Measurements from ENCODE around the gene KLF12.

DNA sequence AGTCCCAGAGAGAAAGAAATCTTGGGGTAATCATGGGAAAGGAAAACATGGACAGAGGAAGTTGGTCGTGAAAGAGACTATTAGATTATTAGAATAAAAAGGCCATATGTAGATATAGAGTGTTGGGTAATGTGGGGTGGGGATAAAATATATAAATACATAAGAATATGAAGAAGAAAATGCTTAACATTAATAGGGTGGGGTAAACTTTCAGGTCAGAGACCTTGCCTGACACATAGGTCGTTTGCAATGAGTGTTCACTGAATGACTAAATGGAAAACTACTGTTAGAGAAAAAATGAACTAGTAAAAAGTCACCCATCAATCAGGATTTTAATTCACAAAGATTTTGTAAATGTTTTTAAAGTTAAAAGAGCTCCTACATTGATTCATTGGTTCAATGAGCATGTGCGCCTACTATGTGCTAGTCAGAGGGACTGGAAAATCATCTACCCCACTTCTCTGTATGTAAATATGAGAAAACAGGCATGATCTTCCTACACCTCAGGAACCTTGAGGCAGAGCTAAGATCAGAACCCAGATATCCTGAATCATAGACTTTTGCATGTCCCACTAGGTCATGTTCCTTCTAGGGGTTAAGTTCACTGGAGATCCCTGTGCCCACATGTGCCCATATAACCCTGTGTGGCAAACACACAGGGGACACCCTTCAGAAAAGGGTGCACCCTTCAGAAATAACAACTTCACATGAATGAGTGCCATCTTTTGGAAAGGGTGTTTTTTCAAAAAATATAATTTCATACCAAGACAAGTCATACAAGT, 24.6 kb upstream of the KLF12 start:
- TF ChIP-seq, protein P1, sequence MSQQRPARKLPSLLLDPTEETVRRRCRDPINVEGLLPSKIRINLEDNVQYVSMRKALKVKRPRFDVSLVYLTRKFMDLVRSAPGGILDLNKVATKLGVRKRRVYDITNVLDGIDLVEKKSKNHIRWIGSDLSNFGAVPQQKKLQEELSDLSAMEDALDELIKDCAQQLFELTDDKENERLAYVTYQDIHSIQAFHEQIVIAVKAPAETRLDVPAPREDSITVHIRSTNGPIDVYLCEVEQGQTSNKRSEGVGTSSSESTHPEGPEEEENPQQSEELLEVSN (IDR thresholded peaks at IDR 0.05; ENCODE audit: borderline replicate concordance in 1 of 2, extremely low read depth in 1 of 2, insufficient read depth in 1 of 2, insufficient read length in 1 of 2, low read depth in 1 of 2, low read length in 1 of 2, poor library complexity in 1 of 2, severe bottlenecking in 1 of 2), result no peak
- TF ChIP-seq POLR2AphosphoS5 (IDR thresholded peaks at IDR 0.05; ENCODE audit: control insufficient read depth, insufficient read depth, low read depth, low read length) (no peak), RNF2 (IDR thresholded peaks at IDR 0.05) (no peak), ZNF174 (CRISPR knock-in tag; IDR thresholded peaks at IDR 0.05) (no peak), DNMT1 (IDR thresholded peaks at IDR 0.05) (no peak), CREB1 (IDR thresholded peaks at IDR 0.05) (no peak), CREB1 (CRISPR knock-in tag; IDR thresholded peaks at IDR 0.05) (no peak), SAFB (IDR thresholded peaks at IDR 0.05; ENCODE audit: borderline replicate concordance, low read depth, low read length) (no peak), CTCF (IDR thresholded peaks at IDR 0.05 in 2 of 3, conservative IDR thresholded peaks at IDR 0.05 in 1 of 3; ENCODE audit: insufficient read depth in 2 of 3, low read depth in 1 of 3, low read length in 3 of 3) (no peak), NR2C1 (IDR thresholded peaks at IDR 0.05) (no peak), NR2C1 (tag; IDR thresholded peaks at IDR 0.05) (no peak), NRF1 (conservative IDR thresholded peaks at IDR 0.05 in 1 of 2, IDR thresholded peaks at IDR 0.05 in 1 of 2) (no peak), MTA3 (IDR thresholded peaks at IDR 0.05; ENCODE audit: borderline replicate concordance) (no peak), CBX3 (IDR thresholded peaks at IDR 0.05; ENCODE audit: borderline replicate concordance in 1 of 2, low read length in 2 of 2) (no peak), USF2 (CRISPR knock-in tag; IDR thresholded peaks at IDR 0.05) (no peak), TFAM (CRISPR knock-in tag; conservative IDR thresholded peaks at IDR 0.05) (no peak)
